IMR-90 (cell line): Measurements from ENCODE around the gene HSPA12A. TPM values are rescaled to one million over a fixed set of nuclear protein-coding genes. Genes with fewer than 3 reads are reported as not detected.

Experiments
- ATAC-seq: fragments of 200-7000 bp; cut with Tn5 transposase; 2 replicates; pipeline ENCODE4 v1.9.1; 2020; ENCODE audit warnings: low read depth, mild to moderate bottlenecking, moderate library complexity
- BruUV-seq: library from RNA; stranded (reverse); fragments of 400-500 nt; replicated peaks from 2 replicates; lab custom pipeline; 2021; lab: Mats Ljungman, UMichigan
- CTCF ChIA-PET: fragments of 300-600 bp; formaldehyde crosslinking; extraction: SDS; loops from one replicate; lab custom pipeline; 2021; ENCODE audit warnings: antibody characterized with exemption; lab: Yijun Ruan, JAX
- POLR2A ChIA-PET: fragments of 300-600 bp; sonication (Branson Sonifier 250); formaldehyde crosslinking; loops from one replicate; lab custom pipeline; 2022; ENCODE audit warnings: antibody characterized with exemption; ENCODE audit not compliant: unreplicated experiment; lab: Charles Lee
- DNase-seq: peaks from one replicate; pipeline ENCODE4 v3.0.0; 2013
- H2AFZ ChIP-seq: replicated peaks from 2 replicates; pipeline ENCODE3; 2013; ENCODE audit warnings: low read length, mild to moderate bottlenecking; ENCODE audit not compliant: poor library complexity
- H2AK5ac ChIP-seq: 2 replicates; pipeline ENCODE4 v1.6.1; 2013; ENCODE audit warnings: low read depth, low read length, inconsistent platforms
- H2AK9ac ChIP-seq: replicated peaks from 2 replicates; pipeline ENCODE3; 2013; ENCODE audit warnings: mild to moderate bottlenecking, low read depth, low read length, moderate library complexity; ENCODE audit not compliant: poor library complexity
- H2BK120ac ChIP-seq: 2 replicates; pipeline ENCODE4 v1.6.1; 2013; ENCODE audit warnings: low read depth, low read length, inconsistent platforms
- H2BK15ac ChIP-seq: 3 replicates; pipeline ENCODE4 v1.6.1; 2013; ENCODE audit warnings: low read depth, low read length, inconsistent platforms
- H2BK20ac ChIP-seq: 2 replicates; pipeline ENCODE4 v1.6.1; 2013; ENCODE audit warnings: low read depth, mild to moderate bottlenecking, inconsistent platforms, low read length, moderate library complexity
- H2BK5ac ChIP-seq: 2 replicates; pipeline ENCODE4 v1.6.1; 2013; ENCODE audit warnings: mild to moderate bottlenecking, low read depth, low read length, inconsistent platforms; ENCODE audit not compliant: poor library complexity, severe bottlenecking
- H3K14ac ChIP-seq: replicated peaks from 2 replicates; pipeline ENCODE4 v1.6.1; 2013; ENCODE audit warnings: low read depth, low read length, inconsistent platforms
- H3K18ac ChIP-seq: 2 replicates; pipeline ENCODE4 v1.6.1; 2013; ENCODE audit warnings: low read depth, low read length, control low read depth
- H3K23ac ChIP-seq: 2 replicates; pipeline ENCODE4 v1.6.1; 2013; ENCODE audit warnings: low read depth, low read length, inconsistent platforms
- H3K27ac ChIP-seq: 2 replicates; pipeline ENCODE4 v1.5.1; 2013; ENCODE audit warnings: mild to moderate bottlenecking, control low read depth, low read length; ENCODE audit not compliant: insufficient read depth
- H3K27me3 ChIP-seq: 2 replicates; pipeline ENCODE4 v1.6.1; 2013; ENCODE audit warnings: low read length; ENCODE audit not compliant: control insufficient read depth, insufficient read depth
- H3K36me3 ChIP-seq: 2 replicates; pipeline ENCODE4 v1.6.1; 2013; ENCODE audit warnings: low read length, mixed read lengths; ENCODE audit not compliant: control insufficient read depth, insufficient read depth
- H3K4ac ChIP-seq: 2 replicates; pipeline ENCODE4 v1.6.1; 2013; ENCODE audit warnings: low read depth, low read length, inconsistent platforms
- H3K4me1 ChIP-seq: 2 replicates; pipeline ENCODE4 v1.6.1; 2013; ENCODE audit warnings: low read length, mixed read lengths; ENCODE audit not compliant: control insufficient read depth, insufficient read depth
- H3K4me2 ChIP-seq: 2 replicates; pipeline ENCODE4 v1.6.1; 2013; ENCODE audit warnings: low read depth, mild to moderate bottlenecking, control low read depth, low read length, moderate library complexity
- H3K4me3 ChIP-seq: 2 replicates; pipeline ENCODE4 v1.5.1; 2013; ENCODE audit warnings: low read depth, mild to moderate bottlenecking, control low read depth, low read length, moderate library complexity; ENCODE audit not compliant: insufficient read depth
- H3K56ac ChIP-seq: 2 replicates; pipeline ENCODE4 v1.6.1; 2013; ENCODE audit warnings: low read length, inconsistent platforms; ENCODE audit not compliant: insufficient read depth; ENCODE audit errors: extremely low read depth
- H3K79me1 ChIP-seq, 2 experiments: 2 replicates each; pipeline ENCODE4 v1.6.1; 2013; ENCODE audit warnings: low read length in 2 of 2, inconsistent platforms in 1 of 2, low read depth in 1 of 2
- H3K9ac ChIP-seq: 2 replicates; pipeline ENCODE4 v1.6.1; 2013; ENCODE audit warnings: low read depth, low read length, control low read depth
- H3K9me1 ChIP-seq: 2 replicates; pipeline ENCODE4 v1.6.1; 2013; ENCODE audit warnings: low read length, inconsistent platforms; ENCODE audit not compliant: insufficient read depth
- H3K9me3 ChIP-seq: 2 replicates; pipeline ENCODE4 v1.6.1; 2013; ENCODE audit warnings: low read length; ENCODE audit not compliant: control insufficient read depth, insufficient read depth
- H4K20me1 ChIP-seq: 2 replicates; pipeline ENCODE4 v1.6.1; 2013; ENCODE audit warnings: low read length, inconsistent platforms; ENCODE audit not compliant: insufficient read depth
- H4K5ac ChIP-seq: 2 replicates; pipeline ENCODE4 v1.6.1; 2013; ENCODE audit warnings: mild to moderate bottlenecking, low read depth, low read length, control low read depth
- H4K8ac ChIP-seq, 2 experiments: 2 replicates each; pipeline ENCODE4 v1.6.1; 2013; ENCODE audit warnings: low read depth in 2 of 2, low read length in 2 of 2, control low read depth in 1 of 2, inconsistent platforms in 1 of 2
- H4K91ac ChIP-seq: 2 replicates; pipeline ENCODE4 v1.6.1; 2013; ENCODE audit warnings: low read depth, low read length, inconsistent platforms; ENCODE audit not compliant: insufficient read depth
- NFE2L2 ChIP-seq: fragments of 150-350 bp; IDR thresholded peaks from 2 replicates; pipeline ENCODE4 v1.6.1; 2016; ENCODE audit warnings: low read depth, mild to moderate bottlenecking, low read length
- SMC3 ChIP-seq: fragments of 150-350 bp; IDR thresholded peaks from 2 replicates; pipeline ENCODE4 v1.6.1; 2016; ENCODE audit warnings: low read depth, mild to moderate bottlenecking, antibody characterized with exemption, low read length, moderate library complexity
- WGBS, 2 experiments: methylation state at CpG; one replicate each; pipeline versions ENCODE4 v1.1.5 to v1.1.7; 2013; ENCODE audit warnings: missing lambda C conversion rate in 2 of 2; ENCODE audit not compliant: insufficient read length in 1 of 2; ENCODE audit errors: extremely low coverage in 2 of 2; 5-methylcytosine and 5-hydroxymethylcytosine counted together
- dilution Hi-C: fragments of 300-500 bp; cut with HindIII; formaldehyde crosslinking; loops from one replicate; pipeline ENCODE4 v1.14.3; 2018; ENCODE audit warnings: low sequenced_read_pairs; ENCODE audit not compliant: unreplicated experiment
- in situ Hi-C: fragments of 300-500 bp; cut with MboI; formaldehyde crosslinking; loops from 3 replicates; pipeline ENCODE4 v1.14.3; 2019; ENCODE audit warnings: low sequenced_read_pairs, inconsistent platforms, mixed read lengths
- intact Hi-C: fragments of 100-400 bp; cut with micrococcal nuclease; formaldehyde crosslinking; loops from 2 replicates; pipeline ENCODE4 v1.10.0; 2022
- polyA plus RNA-seq, 3 experiments: library from polyadenylated mRNA; depleted of rRNA; stranded (reverse); fragments of >200 nt; gene quantifications; 2 replicates each; pipeline ENCODE4 v1.2.3, GENCODE V29; 2012; ENCODE audit warnings: low replicate concordance in 1 of 3
- total RNA-seq: library from RNA; depleted of rRNA; stranded (reverse); fragments of >200 nt; gene quantifications from 2 replicates; pipeline ENCODE4 v1.2.3, GENCODE V29; 2012

Gene HSPA12A
- total and polyA plus RNA-seq, 2 of the 4 experiments (the other 2 are of a cell fraction) = 16.1 to 16.7 TPM

GRCh38 chr10:116634126-116634975 lies 108.0 kb downstream of the HSPA12A start:
- dilution Hi-C loops = no loop called here
- Histone ChIP-seq H2AK5ac (no peak overlapping the region), H4K8ac (no peak overlapping the region), H2BK20ac (no peak overlapping the region), H3K9me3 (no peaks in the 10 kb centered on the region), H3K56ac (no peak overlapping the region), H2AFZ (no peak overlapping the region), H3K9ac (no peak overlapping the region), H3K4ac (no peak overlapping the region), H3K27ac (no peak overlapping the region), H4K91ac (no peak overlapping the region), H3K18ac (no peak overlapping the region), H3K79me1 (no peaks in the 10 kb centered on the region), H3K4me3 (no peak overlapping the region), H3K27me3 (peaks cover 4% of the 10 kb centered on the region), H4K5ac (no peak overlapping the region), H3K14ac (no peak overlapping the region), H3K4me1 (no peaks in the 10 kb centered on the region), H2BK15ac (no peak overlapping the region), H2BK5ac (no peak overlapping the region), H2BK120ac (no peak overlapping the region), H2AK9ac (no peak overlapping the region), H3K4me2 (no peak overlapping the region), H3K23ac (no peak overlapping the region), H4K20me1 (no peaks in the 10 kb centered on the region), H3K9me1 (no peaks in the 10 kb centered on the region), H3K36me3 (no peaks in the 10 kb centered on the region)
- no TSS peak for BruUV-seq
- ChIA-PET CTCF (no interaction called here), POLR2A (no interaction called here)
- in situ Hi-C loops = no loop called here
- TF ChIP-seq NFE2L2 = no peak
- no peak for TF ChIP-seq SMC3
- DNase-seq (no peak), ATAC-seq (no peak)
- WGBS, 2 experiments = 82% methylated on average over 9 of the region's 11 CpGs; no CpG with 5 or more reads in 1 of the 2 experiments
- intact Hi-C loops = no loop called here
